Mucosa of descending colon (tissue), 3 donors: ENCODE data around the gene DHX58. TPM values are rescaled to one million over a fixed set of nuclear protein-coding genes. Genes with fewer than 3 reads are reported as not detected.

Experiments used
- ATAC-seq: fragments of 200-7000 bp; cut with Tn5 transposase; one replicate; pipeline ENCODE4 v1.9.1; 2020; ENCODE audit warnings: mild to moderate bottlenecking, moderate library complexity
- DNase-seq, 3 donors: peaks; one replicate each; pipeline ENCODE4 v3.0.0-alpha.2; 2020
- H3K36me3 ChIP-seq: fragments of 200-600 bp; one replicate; pipeline ENCODE4 v1.8.0; 2021; ENCODE audit warnings: low read depth, mild to moderate bottlenecking
- H3K4me1 ChIP-seq: fragments of 200-600 bp; one replicate; pipeline ENCODE4 v1.8.0; 2021; ENCODE audit warnings: low read depth, mild to moderate bottlenecking
- H3K4me3 ChIP-seq: fragments of 200-600 bp; one replicate; pipeline ENCODE4 v1.8.0; 2021; ENCODE audit warnings: mild to moderate bottlenecking
- H3K9me3 ChIP-seq: fragments of 200-600 bp; one replicate; pipeline ENCODE4 v1.8.0; 2021; ENCODE audit warnings: mild to moderate bottlenecking
- CTCF ChIP-seq: fragments of 200-600 bp; IDR thresholded peaks from one replicate; pipeline ENCODE4 v1.8.0; 2022; ENCODE audit warnings: antibody characterized with exemption, mild to moderate bottlenecking
- intact Hi-C, 2 donors: fragments of 100-400 bp; cut with DNase I in 1 of 2; cut with micrococcal nuclease in 1 of 2; formaldehyde crosslinking; loops; one replicate each; pipeline versions ENCODE4 v1.11.0 to v1.11.1; 2022; cut with DNase I, micrococcal nuclease
- long read RNA-seq, 2 donors: library from polyadenylated mRNA; unstranded; transcript quantifications; one replicate each; pipeline ENCODE4 v2.0.0, GENCODE V29; 2019 to 2021
- total RNA-seq, 3 donors: library from RNA; stranded (reverse); fragmentation: NEBNext Ultra II Directional in 2 of 3; extraction: Animal tissue kit (Norgen Biotek cat#: 25700) in 2 of 3; gene quantifications; one replicate each; pipeline versions ENCODE4 v1.2.1 to v1.2.4, GENCODE V29; 2021 to 2023
- donor health status: DM: no; HTN: no; CAD: no; lungs with moderate emphysema.
- donor health status: DM: no; HTN: no; CAD: no.
- donor health status: DM: no; HTN: yes; CAD: no.

DHX58 gene
- 10 to 100 TPM; 11.7 to 18.0 (median 14.0) TPM for total RNA-seq
- long read RNA-seq, donor 1, partial matches to known transcripts: 3 of 12 reads
- long read RNA-seq, donor 1, other reads (novel, unspliced or antisense): 5 of 12 reads
- long read RNA-seq, donor 2, transcript DHX58-201 (14 exons, 2,617 nt): major isoform, 5 of 7 reads
- long read RNA-seq, donor 2, partial matches to known transcripts: 1 of 7 reads
- long read RNA-seq, donor 2, other reads (novel, unspliced or antisense): 1 of 7 reads

GRCh38 chr17:42112552-42113176, at the start of gene DHX58:
Gene DHX58 (minus strand): TSS chr17:42112714. CDS start chr17:42111892, 822 bp downstream.
- Histone ChIP-seq H3K9me3 (no peaks in the 10 kb centered on the region), H3K4me3 (peak within 1 kb of the TSS; percentile 19), H3K36me3 (no peaks in the 10 kb centered on the region), H3K4me1 (peaks cover 18% of the 10 kb centered on the region)
- ATAC-seq (peak; percentile 89), DNase-seq (peak; percentile 81 to 89 (median 85))
- intact Hi-C loops: loop anchor here in 1 of 2 donors (10.0 kb wide), 1 partner anchor 148 kb away; the partner anchor contains the start of gene CNP
- no peak for TF ChIP-seq CTCF

GRCh38 chr17:42160531-42160910, 48.0 kb upstream of the DHX58 start:
- ATAC-seq (no peak), DNase-seq (no peak)
- Histone ChIP-seq H3K4me1 (no peaks in the 10 kb centered on the region), H3K4me3 (no peak overlapping the region), H3K9me3 (no peaks in the 10 kb centered on the region), H3K36me3 (no peaks in the 10 kb centered on the region)
- no peak for TF ChIP-seq CTCF
- intact Hi-C loops: no loop called here

GRCh38 chr17:42159796-42160530, 47.4 kb upstream of the DHX58 start:
- H3K9me3 ChIP-seq: no peaks in the 10 kb centered on the region
- intact Hi-C loops: no loop called here
- no peak for TF ChIP-seq CTCF
- H3K4me3 ChIP-seq: no peak overlapping the region
- ATAC-seq: no peak
- H3K36me3 ChIP-seq: no peaks in the 10 kb centered on the region
- no peak for DNase-seq
- H3K4me1 ChIP-seq: no peaks in the 10 kb centered on the region

- peaks cover 13% of the 10 kb centered on the region for H3K4me1 ChIP-seq
- ATAC-seq: no peak
- no peak overlapping the region for H3K4me3 ChIP-seq
- intact Hi-C loops: no loop called here
- TF ChIP-seq CTCF: no peak
- H3K9me3 ChIP-seq: no peaks in the 10 kb centered on the region
- no peaks in the 10 kb centered on the region for H3K36me3 ChIP-seq
- DNase-seq: no peak
Observed at GRCh38 chr17:42155614-42156045, 43.1 kb upstream of the DHX58 start.

- peaks cover 13% of the 10 kb centered on the region for H3K4me1 ChIP-seq
- DNase-seq: no peak
Observed at GRCh38 chr17:42153919-42154742, 41.6 kb upstream of the DHX58 start.

More at GRCh38 chr17:42153919-42154742, 41.6 kb upstream of the DHX58 start:
- H3K4me3 ChIP-seq: peak overlapping the region; percentile 83
- no peaks in the 10 kb centered on the region for H3K36me3 ChIP-seq
- intact Hi-C loops: no loop called here
- no peaks in the 10 kb centered on the region for H3K9me3 ChIP-seq
- TF ChIP-seq CTCF: no peak
- ATAC-seq: peak; percentile 1
